HG03108 (cell line): ENCODE measurements around the gene PLEKHM1.
"Not testable (repeated sequence)": the region's sequence is repeated elsewhere in the genome, so short reads cannot be mapped to it uniquely, and the experiment has no call there.

Experiments used
- ATAC-seq: cut with Tn5 transposase; IDR thresholded peaks from one replicate; pipeline ENCODE4 v1.9.1; 2021; ENCODE audit warnings: moderate library complexity; ENCODE audit not compliant: unreplicated experiment

PLEKHM1 gene

DNA sequence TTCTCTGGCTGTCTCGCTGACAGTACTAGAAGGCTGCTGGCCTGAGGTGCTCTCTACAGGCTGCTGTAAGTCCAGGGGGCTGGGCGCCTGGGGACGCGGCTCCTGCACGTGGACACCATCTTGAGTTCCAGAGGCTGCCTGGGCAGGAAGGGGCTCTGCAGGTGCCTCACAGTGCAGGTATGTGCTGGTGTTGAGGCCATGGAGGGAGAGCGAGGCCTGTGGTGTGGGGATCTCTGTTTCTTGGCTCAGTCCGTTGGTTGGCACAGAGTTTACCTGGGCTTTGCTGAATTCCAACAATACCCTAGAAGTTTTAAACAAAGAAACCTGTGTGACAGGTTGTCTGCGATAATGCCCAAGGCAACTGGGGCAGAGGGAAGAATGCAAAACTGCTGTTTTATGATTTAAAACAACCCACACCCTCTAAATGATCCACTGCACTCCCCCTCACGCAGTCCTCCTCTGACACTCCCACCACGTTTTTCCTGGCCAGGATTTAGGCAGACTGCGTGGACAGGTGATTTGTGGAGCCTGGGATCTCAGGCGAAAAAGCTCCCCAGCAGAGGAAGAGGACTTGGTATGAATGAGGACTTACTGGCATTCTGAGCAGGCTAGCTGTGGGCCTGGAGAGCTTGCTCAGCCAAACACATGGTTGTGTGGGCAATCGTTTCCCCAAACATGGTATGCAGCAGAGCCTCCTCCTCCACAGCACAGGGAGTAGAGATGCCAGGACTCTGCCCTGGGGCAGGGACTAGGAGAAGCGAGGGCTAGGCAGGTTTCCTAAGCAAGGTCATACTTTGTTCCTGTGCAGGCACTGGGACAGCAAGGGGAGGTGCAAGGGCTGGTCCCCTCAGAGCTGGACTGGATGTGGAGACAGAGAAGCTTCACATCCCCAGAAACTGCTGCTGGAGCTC, 22.0 kb downstream of the PLEKHM1 start:
- not testable (repeated sequence) for ATAC-seq

DNA sequence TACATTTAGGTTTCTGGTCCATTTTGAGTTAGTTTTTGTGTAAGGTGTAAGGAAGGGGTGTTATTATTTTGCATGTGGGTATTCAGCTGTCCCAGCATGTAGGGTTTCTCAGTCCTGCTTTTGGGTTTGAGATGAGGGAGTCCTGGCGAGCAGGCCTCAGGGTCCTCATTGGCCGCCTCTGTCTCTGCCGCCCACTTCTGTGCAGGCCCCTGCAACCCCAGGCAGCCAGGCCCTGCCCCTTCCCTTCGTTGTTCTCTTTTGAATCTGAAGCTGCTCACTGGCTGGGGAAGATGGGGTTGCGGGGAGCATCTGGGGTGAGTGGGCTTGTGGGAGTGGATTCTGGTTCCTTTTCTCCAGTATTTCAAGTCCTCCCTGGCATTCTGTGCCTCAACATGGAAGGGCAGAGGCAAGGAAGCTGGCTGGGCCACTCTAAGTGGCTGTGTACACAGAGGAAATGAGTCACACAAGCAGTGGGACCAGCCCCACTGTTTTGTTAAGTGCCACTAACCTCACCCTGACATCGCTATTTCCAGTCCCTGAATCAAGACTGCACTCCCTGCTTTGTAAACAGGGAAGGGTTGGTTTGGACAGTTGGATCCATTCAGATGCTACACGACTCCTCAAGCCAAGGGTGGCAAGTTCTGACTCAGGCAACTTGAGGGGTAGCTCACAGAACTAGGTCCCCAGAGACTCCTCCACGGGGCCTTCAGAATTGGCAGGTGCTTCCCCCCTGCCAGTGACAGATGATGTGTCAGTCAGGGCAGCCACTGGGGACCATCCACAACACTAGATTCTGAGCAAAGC, 28.8 kb downstream of the PLEKHM1 start:
- peak; percentile 82 for ATAC-seq

DNA sequence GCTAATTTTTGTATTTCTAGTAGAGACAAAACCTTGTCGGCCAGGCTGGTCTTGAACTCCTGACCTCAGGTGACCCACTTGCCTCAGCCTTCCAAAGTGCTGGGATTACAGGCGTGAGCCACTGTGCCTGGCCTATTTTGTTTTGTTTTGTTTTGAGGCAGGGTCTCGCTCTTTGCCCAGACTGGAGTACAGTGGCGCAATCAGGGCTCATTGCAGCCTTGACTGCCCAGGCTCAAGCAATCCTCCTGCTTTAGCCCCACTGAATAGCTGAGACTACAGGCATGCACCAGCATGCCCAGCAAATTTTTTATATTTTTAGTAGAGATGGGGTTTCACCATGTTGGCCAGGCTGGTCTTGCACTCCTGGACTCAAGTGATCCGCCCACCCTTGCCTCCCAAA, 30.1 kb downstream of the PLEKHM1 start:
- ATAC-seq = not testable (repeated sequence)

DNA sequence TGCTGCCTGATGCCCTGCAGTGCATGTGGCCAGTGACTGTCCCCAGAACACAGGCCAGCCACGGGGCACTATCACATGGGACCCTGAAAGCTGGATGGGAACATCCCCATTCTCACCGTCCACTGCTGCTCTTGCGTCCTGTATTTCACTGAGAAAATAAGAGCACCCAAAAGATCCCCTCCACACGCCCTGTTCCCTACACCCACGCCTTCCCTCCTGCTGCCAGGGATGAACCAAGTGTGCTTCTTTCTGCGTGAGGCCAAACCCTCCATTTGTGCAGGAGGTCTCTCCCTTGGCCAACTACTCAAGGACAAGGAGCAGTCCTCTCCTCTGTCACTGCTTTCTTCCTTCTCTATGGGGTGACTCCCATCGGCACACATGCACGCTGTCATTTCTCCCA, 36.2 kb downstream of the PLEKHM1 start:
- ATAC-seq = not testable (repeated sequence)

GRCh38 chr17:45453731-45454130, 36.8 kb downstream of the PLEKHM1 start:
- not testable (repeated sequence) for ATAC-seq

DNA sequence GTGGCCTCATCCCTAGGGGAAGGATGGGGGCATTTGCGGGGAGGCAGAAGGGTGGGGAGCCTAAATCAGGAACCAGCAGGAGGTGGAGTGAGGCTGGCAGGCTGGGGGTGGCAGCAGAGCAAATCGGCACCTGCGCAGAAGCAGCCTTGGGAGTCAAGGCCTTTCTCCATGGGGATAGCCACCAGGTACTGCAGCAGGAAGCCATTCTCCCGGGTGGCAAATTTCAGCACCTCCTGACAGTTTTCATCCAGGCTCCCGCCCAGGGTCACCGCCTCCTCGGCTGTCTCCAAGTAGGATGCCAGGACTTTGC, 37.3 kb downstream of the PLEKHM1 start:
- ATAC-seq = not testable (repeated sequence)

- ATAC-seq = not testable (repeated sequence)
Observed at GRCh38 chr17:45452329-45453224, 37.9 kb downstream of the PLEKHM1 start.

GRCh38 chr17:45451660-45452059, 38.9 kb downstream of the PLEKHM1 start:
- not testable (repeated sequence) for ATAC-seq

GRCh38 chr17:45451131-45451530, 39.4 kb downstream of the PLEKHM1 start:
- ATAC-seq = no peak

DNA sequence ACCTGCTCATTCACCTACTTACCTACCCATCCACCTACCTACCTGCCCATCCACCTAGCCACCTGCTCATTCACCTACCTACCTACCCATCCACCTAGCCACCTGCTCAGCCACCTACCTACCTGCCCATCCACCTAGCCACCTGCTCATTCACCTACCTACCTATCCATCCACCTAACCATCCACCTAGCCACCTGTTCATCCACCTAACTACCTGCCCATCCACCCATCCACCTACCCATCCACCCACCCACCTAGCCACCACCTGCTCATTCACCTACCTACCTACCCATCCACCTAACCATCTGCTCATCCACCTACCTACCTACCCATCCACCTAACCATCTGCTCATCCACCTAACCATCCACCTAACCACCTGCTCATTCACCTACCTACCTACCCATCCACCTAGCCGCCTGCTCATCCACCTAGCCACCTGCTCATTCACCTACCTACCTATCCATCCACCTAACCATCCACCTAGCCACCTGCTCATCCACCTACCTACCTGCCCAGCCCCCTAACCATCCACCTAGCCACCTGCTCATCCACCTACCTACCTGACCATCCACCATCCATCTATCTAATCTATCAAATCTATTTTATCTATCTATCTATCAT, 40.7 kb downstream of the PLEKHM1 start:
- not testable (repeated sequence) for ATAC-seq

- not testable (repeated sequence) for ATAC-seq
Observed at GRCh38 chr17:45449260-45449659, 41.3 kb downstream of the PLEKHM1 start.

GRCh38 chr17:45448483-45448882, 42.0 kb downstream of the PLEKHM1 start:
- ATAC-seq = not testable (repeated sequence)

- ATAC-seq = not testable (repeated sequence)
Observed at GRCh38 chr17:45448066-45448465, 42.5 kb downstream of the PLEKHM1 start.

GRCh38 chr17:45447650-45448049, 42.9 kb downstream of the PLEKHM1 start:
- ATAC-seq = not testable (repeated sequence)

DNA sequence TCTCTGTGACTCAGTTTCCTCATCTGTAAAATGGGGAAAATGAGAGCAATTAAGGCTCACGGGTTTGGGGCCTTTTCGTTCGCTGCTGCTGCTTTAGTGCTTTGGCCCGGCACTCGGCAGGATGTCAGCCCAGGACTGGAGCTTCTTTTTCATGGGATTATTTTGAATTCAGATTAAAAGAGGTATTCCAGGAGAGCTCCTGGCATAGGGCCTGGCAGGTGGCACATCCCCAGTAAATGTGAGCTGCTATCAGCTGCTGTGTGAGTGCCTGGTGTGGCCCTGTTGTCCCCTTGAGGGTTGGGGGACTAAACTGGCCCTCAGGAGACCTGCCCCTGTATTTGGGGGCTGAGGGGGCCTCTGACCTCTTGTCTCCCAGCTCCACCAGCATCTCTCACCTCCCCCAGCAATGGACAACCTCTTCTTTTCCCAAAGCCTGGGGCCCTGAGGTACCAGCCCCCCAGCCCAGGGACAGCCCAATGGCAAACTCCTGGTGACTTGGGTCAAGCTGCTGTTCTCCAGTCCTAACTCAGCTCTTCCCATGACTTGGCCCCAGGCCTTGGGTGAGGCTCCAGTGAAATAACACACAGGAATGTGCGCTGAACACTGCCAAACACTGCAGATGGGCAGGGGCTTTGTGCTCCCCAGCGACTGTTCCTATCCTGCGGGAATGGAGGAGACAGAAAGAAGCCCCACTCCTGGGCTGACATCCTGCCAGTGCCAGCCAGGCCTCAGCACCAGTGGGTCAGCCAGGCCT, 43.5 kb downstream of the PLEKHM1 start:
- not testable (repeated sequence) for ATAC-seq

- ATAC-seq = not testable (repeated sequence)
Observed at GRCh38 chr17:45445901-45446743, 44.4 kb downstream of the PLEKHM1 start.

- ATAC-seq = not testable (repeated sequence)
Observed at GRCh38 chr17:45444856-45445820, 45.4 kb downstream of the PLEKHM1 start.

- not testable (repeated sequence) for ATAC-seq
Observed at GRCh38 chr17:45444301-45444700, 46.2 kb downstream of the PLEKHM1 start.
